GM18526 (cell line): ENCODE data around the gene KNSTRN.

Experiments used
- POLR2A ChIP-seq: IDR thresholded peaks from 3 replicates; pipeline ENCODE4 v1.6.1; 2011; ENCODE audit not compliant: insufficient read length; ENCODE audit errors: extremely low read depth

Gene KNSTRN

GRCh38 chr15:40382580-40383456 is at the start of gene KNSTRN:
Gene KNSTRN (plus strand): TSS chr15:40382721. CDS start chr15:40382836, 115 bp downstream.
- peak; percentile 72 for TF ChIP-seq POLR2A

- TF ChIP-seq POLR2A = no peak
These were observed 48.5 kb upstream of the KNSTRN start for GRCh38 chr15:40333922-40334492.

DNA sequence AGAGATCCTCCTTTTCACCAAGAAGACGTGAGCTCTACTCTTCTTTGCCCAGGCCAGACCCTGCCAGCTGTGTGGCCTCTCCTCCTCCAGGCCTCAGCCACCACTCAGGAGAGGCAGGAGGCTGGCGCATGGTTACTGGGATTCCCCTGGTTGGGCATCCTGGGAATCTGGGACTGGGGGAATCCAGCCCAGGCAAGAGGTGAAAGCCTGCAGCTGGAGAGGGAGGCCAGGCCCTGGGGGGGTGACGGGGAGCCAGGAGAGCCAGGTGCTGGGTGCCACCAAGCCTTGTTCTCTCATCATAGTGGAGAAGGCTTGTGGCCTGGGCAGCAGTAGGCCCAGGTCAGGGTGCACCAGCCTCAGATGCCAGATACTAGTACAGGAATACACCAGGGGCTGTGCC is 48.0 kb upstream of the KNSTRN start:
- TF ChIP-seq POLR2A = no peak

DNA sequence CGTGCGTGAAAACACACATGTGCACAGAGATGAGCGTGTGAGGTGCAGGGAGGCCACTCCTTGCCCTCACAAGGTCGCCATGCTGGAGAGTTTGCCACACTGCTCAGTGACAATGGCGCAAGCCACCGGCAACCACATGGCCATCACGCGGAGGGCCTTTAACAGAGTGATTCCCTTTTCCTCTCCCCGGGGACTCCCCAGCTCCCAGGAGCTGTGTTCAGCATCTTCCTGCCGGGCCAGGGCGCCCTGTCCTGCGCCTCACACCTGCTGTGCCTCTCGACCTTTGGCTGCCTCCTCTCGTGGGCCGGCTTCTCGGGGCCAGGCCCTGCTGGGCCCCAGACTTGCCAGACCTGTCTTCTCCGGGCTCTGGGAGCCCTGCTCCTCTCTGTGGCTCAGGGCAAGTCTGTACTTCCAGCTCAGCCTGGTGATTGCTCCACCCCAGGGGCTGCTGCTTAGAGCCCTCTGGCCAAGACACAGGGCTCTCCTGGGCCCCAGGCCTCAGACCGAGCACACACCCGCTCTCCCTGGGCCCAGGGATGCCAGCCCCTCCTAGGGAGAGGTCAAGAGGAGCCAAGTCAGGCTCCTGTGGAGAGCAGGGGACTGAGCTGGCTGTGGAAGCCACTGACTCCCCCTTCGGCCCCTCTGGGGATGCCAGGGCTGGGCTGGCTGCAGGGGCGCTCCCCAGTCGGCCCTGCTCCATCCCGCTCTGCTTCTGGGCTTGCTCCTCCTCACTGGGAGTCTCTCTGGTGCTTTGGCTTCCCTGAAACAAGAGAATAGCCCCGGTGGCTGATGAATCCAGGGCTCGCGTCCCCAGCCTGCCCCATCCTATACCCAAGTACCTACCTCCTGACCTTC is 47.4 kb upstream of the KNSTRN start:
- TF ChIP-seq POLR2A = no peak

DNA sequence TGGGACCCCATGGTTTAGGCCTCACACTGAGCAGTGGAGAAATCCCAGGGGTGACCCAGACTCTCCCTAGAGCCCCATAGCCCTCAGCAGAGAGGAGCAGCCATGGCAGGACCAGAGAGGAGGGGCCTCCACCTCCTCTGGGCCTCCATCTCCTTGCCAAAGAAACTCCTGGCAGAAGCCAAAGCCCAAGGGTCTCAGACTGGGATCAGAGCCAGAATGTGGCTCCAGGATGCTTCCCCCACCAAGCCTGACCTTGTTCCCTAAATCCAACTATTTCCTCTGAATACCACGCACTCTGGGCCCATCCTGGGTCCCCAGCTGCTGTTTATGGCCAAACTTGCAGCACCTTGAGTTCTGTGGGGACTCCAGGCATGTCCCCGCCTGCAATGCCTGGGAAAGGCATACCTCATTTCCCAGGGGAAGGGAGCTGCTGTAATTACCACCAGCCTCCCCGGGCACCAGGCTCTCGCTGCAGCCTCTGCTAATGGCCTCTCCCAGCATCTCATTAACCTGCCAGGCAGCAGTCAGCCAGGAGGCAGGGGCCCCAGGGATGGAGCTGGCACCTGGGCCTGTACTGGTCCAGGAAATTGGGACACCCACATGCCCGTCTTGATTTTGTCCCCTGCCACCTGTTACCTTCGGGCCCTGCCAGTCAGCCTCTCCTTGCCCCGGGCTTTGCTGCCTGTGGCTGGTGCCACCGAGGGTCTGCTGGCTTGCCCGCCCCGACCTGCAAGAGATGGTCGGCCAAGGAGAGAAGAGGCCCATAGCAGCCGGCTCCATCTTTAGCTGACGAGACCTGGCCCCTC is 46.4 kb upstream of the KNSTRN start:
- TF ChIP-seq POLR2A = no peak

DNA sequence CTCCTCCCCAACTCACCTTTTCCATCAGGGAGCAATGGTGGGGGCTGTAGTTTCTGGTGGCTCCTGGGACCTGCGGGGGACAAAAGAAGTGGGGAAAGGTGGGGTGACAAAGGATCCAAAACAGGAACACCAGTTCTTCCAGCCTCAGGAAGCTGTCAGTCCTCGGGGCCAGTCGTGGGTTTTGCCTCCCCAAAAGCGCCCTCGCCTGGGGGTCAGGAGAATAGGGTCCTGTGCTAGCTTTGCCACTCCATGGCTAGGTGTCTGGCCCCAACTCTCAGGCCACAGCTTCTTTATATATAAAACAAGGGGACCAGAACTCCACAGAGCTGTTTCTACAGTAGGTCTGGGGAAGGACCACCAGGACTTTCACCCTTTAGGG is 45.8 kb upstream of the KNSTRN start:
- TF ChIP-seq POLR2A = no peak

DNA sequence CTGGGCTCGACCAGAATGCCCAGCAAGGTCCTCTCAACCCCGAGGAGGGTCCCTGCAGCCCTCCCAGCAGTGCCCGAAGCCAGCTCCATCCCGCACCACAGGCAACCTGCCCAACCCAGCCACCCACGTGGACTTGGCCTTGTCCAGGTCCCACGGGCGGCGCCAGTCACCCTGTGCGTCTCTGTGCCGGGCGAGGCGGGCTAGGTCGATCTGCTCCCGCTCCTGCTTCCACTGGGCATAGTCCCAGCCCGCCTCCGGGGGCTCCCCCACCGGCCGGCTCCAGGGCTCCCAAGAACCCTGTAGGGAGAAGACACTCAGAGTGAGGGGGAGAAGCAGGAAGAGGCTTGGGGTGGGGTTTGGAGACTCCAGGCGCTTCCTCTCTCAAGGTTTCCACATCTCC is 44.9 kb upstream of the KNSTRN start:
- no peak for TF ChIP-seq POLR2A

DNA sequence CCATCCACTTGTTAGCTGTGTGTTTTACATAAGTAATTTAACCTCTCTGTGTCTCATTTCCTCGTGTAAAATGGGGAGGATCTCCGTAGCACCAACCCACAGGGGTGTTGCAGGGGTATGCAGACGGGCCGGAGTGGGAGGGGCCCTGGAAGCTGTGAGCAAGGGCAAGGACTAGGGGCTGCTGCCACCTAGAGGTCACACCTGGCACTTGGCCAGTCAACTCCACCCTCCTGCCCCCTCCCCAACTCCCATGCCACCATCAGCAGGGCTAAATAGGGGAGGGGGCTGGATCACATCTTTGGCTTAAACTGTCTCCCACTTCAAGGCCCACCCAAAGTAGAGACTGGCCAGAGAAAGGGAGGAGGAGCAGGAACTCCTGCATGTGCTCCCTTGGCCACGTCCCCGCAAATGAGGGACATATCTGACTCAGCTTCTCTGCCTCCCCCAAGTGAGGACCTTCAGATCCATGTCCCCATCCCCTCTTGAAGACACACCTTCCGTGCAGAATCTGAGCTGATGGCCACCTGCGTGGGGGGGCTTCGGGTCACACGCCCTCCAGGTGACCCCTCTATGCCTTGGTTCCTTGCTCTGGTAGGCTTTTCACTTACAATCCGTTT is 44.4 kb upstream of the KNSTRN start:
- no peak for TF ChIP-seq POLR2A

- no peak for TF ChIP-seq POLR2A
These were observed 43.5 kb upstream of the KNSTRN start for GRCh38 chr15:40338921-40339620.

DNA sequence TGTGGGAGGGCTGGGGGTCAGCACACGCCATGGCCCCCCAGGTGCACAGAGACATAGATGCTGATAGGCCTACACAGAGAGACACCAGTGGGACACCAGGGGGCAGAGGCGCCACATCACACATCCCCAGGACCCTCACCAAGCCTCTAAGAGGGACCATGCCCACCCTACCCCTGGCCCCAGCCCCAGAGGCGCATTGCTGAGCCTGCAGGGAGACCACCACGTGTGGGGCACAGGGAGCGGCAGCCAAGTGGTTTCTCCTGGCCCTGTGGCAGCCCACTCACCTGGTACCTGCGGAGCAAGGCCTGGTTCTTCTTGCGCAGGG is 42.9 kb upstream of the KNSTRN start:
- TF ChIP-seq POLR2A = no peak

DNA sequence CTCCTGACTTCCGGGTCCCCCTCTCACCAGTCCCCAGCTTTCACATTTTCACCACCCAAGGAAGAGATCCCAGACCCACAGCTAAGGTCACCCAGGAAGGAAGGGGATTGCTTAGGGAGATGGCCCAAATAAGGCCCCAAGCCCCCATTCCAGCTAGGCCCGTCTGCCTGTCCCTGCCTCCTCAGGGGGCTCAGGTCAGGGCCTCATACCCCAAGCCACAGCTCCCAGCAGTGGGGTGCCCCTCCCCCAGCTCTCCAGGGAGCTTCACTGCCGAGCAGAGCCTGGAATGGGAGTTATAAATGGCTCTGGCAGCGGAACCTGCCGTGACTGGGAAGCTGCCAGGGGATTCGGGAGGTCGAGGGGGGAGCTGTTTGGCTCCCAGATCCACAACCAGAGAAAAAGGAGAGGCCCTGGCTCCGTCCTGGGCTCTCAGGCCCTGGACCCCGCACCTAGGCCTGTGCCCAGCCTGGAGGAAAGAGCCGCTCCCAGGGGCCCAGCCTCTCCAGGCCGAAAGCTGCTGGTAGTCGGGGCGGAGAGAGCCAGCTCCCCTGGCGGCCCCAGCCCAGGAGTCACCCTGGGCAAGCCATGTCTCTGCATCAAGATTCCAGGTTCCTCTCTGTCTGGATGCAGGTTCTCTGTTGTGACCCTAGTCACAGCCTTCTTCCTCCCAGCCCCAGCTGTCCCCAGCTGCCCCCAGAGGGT is 42.3 kb upstream of the KNSTRN start:
- no peak for TF ChIP-seq POLR2A

GRCh38 chr15:40340740-40341400 is 41.7 kb upstream of the KNSTRN start, which contains the start of gene CCDC9B:
Gene CCDC9B (minus strand): TSS chr15:40340939. CDS start chr15:40340819, 120 bp downstream.
- no peak for TF ChIP-seq POLR2A
